OCI-LY7 (cell line): ENCODE data around the gene PDE4A.

Experiments
- EZH2phosphoT487 ChIP-seq: fragments of 200-600 bp; sonication (generic); IDR thresholded peaks from 2 replicates; pipeline ENCODE4 v1.6.1; 2018; ENCODE audit warnings: low read depth, borderline replicate concordance, mild to moderate bottlenecking, mixed run types, antibody characterized with exemption, low read length, moderate library complexity, mixed read lengths
- TF ChIP-seq, protein P1 (sequence below): fragments of 200-600 bp; sonication (generic); conservative IDR thresholded peaks from 2 replicates; pipeline ENCODE4 v1.5.1; 2014; ENCODE audit warnings: mild to moderate bottlenecking, antibody characterized with exemption, low read length, moderate library complexity, mixed read lengths

DNA sequence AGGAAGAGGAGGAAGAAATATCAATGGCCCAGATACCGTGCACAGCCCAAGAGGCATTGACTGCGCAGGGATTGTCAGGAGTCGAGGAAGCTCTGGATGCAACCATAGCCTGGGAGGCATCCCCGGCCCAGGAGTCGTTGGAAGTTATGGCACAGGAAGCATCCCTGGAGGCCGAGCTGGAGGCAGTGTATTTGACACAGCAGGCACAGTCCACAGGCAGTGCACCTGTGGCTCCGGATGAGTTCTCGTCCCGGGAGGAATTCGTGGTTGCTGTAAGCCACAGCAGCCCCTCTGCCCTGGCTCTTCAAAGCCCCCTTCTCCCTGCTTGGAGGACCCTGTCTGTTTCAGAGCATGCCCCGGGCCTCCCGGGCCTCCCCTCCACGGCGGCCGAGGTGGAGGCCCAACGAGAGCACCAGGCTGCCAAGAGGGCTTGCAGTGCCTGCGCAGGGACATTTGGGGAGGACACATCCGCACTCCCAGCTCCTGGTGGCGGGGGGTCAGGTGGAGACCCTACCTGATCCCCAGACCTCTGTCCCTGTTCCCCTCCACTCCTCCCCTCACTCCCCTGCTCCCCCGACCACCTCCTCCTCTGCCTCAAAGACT is 46.9 kb downstream of the PDE4A start:
- TF ChIP-seq, protein P1, sequence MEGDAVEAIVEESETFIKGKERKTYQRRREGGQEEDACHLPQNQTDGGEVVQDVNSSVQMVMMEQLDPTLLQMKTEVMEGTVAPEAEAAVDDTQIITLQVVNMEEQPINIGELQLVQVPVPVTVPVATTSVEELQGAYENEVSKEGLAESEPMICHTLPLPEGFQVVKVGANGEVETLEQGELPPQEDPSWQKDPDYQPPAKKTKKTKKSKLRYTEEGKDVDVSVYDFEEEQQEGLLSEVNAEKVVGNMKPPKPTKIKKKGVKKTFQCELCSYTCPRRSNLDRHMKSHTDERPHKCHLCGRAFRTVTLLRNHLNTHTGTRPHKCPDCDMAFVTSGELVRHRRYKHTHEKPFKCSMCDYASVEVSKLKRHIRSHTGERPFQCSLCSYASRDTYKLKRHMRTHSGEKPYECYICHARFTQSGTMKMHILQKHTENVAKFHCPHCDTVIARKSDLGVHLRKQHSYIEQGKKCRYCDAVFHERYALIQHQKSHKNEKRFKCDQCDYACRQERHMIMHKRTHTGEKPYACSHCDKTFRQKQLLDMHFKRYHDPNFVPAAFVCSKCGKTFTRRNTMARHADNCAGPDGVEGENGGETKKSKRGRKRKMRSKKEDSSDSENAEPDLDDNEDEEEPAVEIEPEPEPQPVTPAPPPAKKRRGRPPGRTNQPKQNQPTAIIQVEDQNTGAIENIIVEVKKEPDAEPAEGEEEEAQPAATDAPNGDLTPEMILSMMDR: no peak
- no peak for TF ChIP-seq EZH2phosphoT487
